B cell (primary cell): ENCODE data around the gene ANXA1. TPM values are rescaled to one million over a fixed set of nuclear protein-coding genes. Genes with fewer than 3 reads are reported as not detected.

Source experiments
- ATAC-seq: fragments of 200-7000 bp; cut with Tn5 transposase; one replicate; pipeline ENCODE4 v1.10.0; 2021; ENCODE audit warnings: low read depth, mild to moderate bottlenecking, moderate number of reproducible peaks, moderate library complexity
- CTCF ChIA-PET: fragments of 350-600 bp; sonication (Branson Sonifier 250); formaldehyde crosslinking; loops from one replicate; lab custom pipeline; 2021; ENCODE audit warnings: antibody characterized with exemption, inconsistent platforms; lab: Charles Lee
- POLR2A ChIA-PET: fragments of 350-600 bp; sonication (Branson Sonifier 250); formaldehyde crosslinking; loops from one replicate; lab custom pipeline; 2021; ENCODE audit warnings: antibody characterized with exemption; lab: Charles Lee
- DNase-seq: peaks from one replicate; pipeline ENCODE4 v3.0.0; 2013
- H2AFZ ChIP-seq: 2 replicates; pipeline ENCODE4 v1.6.1; 2012; ENCODE audit warnings: mild to moderate bottlenecking, low read depth, low read length; ENCODE audit not compliant: insufficient read depth, poor library complexity, severe bottlenecking
- H3K27ac ChIP-seq, 2 donors: 1 replicate in 1 of 2; 2 replicates in 1 of 2; pipeline ENCODE4 v1.5.1; 2012 to 2013; ENCODE audit warnings: low read length in 2 of 2, mild to moderate bottlenecking in 2 of 2, moderate library complexity in 1 of 2
- H3K27me3 ChIP-seq, 4 experiments: fragments of 200-600 bp in 1 of 4; sonication (generic) in 1 of 4; replicated peaks in 1 of 4; 1 replicate in 2 of 4; 2 replicates in 2 of 4; pipeline versions ENCODE4 v1.6.1 to v1.7.0; 2013 to 2016; ENCODE audit warnings: low read length in 3 of 4, mild to moderate bottlenecking in 2 of 4, mixed read lengths in 1 of 4, moderate library complexity in 1 of 4; ENCODE audit not compliant: insufficient read depth in 4 of 4, control insufficient read depth in 3 of 4; ENCODE audit errors: control extremely low read depth in 1 of 4
- H3K36me3 ChIP-seq, 2 experiments: replicated peaks in 1 of 2; 1 replicate in 1 of 2; 2 replicates in 1 of 2; pipeline versions ENCODE4 v1.6.1 to v1.7.1; 2013; ENCODE audit warnings: low read length in 1 of 2; ENCODE audit not compliant: insufficient read depth in 2 of 2, control insufficient read depth in 1 of 2; ENCODE audit errors: control extremely low read depth in 1 of 2, extremely low read depth in 1 of 2
- H3K4me1 ChIP-seq, 2 donors: fragments of 200-600 bp in 1 of 2; sonication (generic) in 1 of 2; 1 replicate in 1 of 2; 2 replicates in 1 of 2; pipeline versions ENCODE4 v1.5.1 to v1.6.1; 2013 to 2017; ENCODE audit warnings: low read length in 2 of 2; ENCODE audit not compliant: control insufficient read depth in 2 of 2, insufficient read depth in 2 of 2
- H3K4me2 ChIP-seq: replicated peaks from 2 replicates; pipeline ENCODE3; 2012; ENCODE audit warnings: mild to moderate bottlenecking, low read depth, low read length; ENCODE audit not compliant: poor library complexity, severe bottlenecking
- H3K4me3 ChIP-seq, 5 experiments: fragments of 200-600 bp in 1 of 5; sonication (generic) in 1 of 5; 1 replicate in 3 of 5; 2 replicates in 2 of 5; pipeline versions ENCODE4 v1.5.1 to v1.7.0; 2011 to 2016; ENCODE audit warnings: low read length in 4 of 5, mild to moderate bottlenecking in 4 of 5, low read depth in 2 of 5, control low read depth in 1 of 5, moderate library complexity in 1 of 5; ENCODE audit not compliant: insufficient read depth in 1 of 5; ENCODE audit errors: control extremely low read depth in 1 of 5, extremely low read depth in 1 of 5
- H3K79me2 ChIP-seq: fragments of 200-600 bp; sonication (generic); one replicate; pipeline ENCODE4 v1.6.0; 2016; ENCODE audit warnings: low read length; ENCODE audit not compliant: control insufficient read depth, insufficient read depth
- H3K9ac ChIP-seq: fragments of 200-600 bp; sonication (generic); 2 replicates; pipeline ENCODE4 v1.6.1; 2017; ENCODE audit warnings: mild to moderate bottlenecking, low read length, moderate library complexity
- H3K9me3 ChIP-seq, 3 donors: one replicate each; pipeline versions ENCODE4 v1.6.1 to v1.7.1; 2013; ENCODE audit warnings: low read length in 2 of 3; ENCODE audit not compliant: control insufficient read depth in 2 of 3, insufficient read depth in 1 of 3; ENCODE audit errors: control extremely low read depth in 1 of 3
- H4K20me1 ChIP-seq: 2 replicates; pipeline ENCODE4 v1.6.0; 2012; ENCODE audit warnings: mild to moderate bottlenecking, low read length; ENCODE audit not compliant: insufficient read depth, control insufficient read depth, poor library complexity, severe bottlenecking
- H3K27ac Mint-ChIP-seq: one replicate; pipeline ENCODE4 v1.8.0; 2021; ENCODE audit warnings: mixed read lengths
- H3K27me3 Mint-ChIP-seq: one replicate; pipeline ENCODE4 v1.8.0; 2021; ENCODE audit warnings: mixed read lengths
- H3K4me1 Mint-ChIP-seq: one replicate; pipeline ENCODE4 v1.8.0; 2021; ENCODE audit warnings: mixed read lengths
- H3K4me3 Mint-ChIP-seq: one replicate; pipeline ENCODE4 v1.8.0; 2021; ENCODE audit warnings: mixed read lengths
- H3K9me3 Mint-ChIP-seq: one replicate; pipeline ENCODE4 v1.8.0; 2022; ENCODE audit warnings: mixed read lengths; ENCODE audit not compliant: insufficient read depth
- CTCF ChIP-seq: fragments of 200-600 bp; IDR thresholded peaks from one replicate; pipeline ENCODE4 v1.8.0; 2022; ENCODE audit warnings: antibody characterized with exemption, mild to moderate bottlenecking
- EZH2 ChIP-seq: IDR thresholded peaks from 2 replicates; pipeline ENCODE4 v1.6.1; 2012; ENCODE audit warnings: borderline replicate concordance, low read depth, mild to moderate bottlenecking, moderate library complexity, low read length; ENCODE audit not compliant: insufficient read depth, poor library complexity, severe bottlenecking
- WGBS: methylation state at CpG from one replicate; pipeline ENCODE4 v1.1.5; 2013; ENCODE audit warnings: missing lambda C conversion rate; ENCODE audit not compliant: insufficient coverage; 5-methylcytosine and 5-hydroxymethylcytosine counted together
- intact Hi-C: fragments of 100-400 bp; cut with micrococcal nuclease; formaldehyde crosslinking; loops from one replicate; pipeline ENCODE4 v1.10.0; 2022
- polyA plus RNA-seq: library from polyadenylated mRNA; depleted of rRNA; stranded (reverse); fragments of >200 nt; gene quantifications from 2 replicates; pipeline ENCODE4 v1.2.3, GENCODE V29; 2012
- total RNA-seq, 2 donors: library from RNA; stranded (reverse); fragments of 120-200 nt in 1 of 2; gene quantifications; 1 replicate in 1 of 2; 2 replicates in 1 of 2; pipeline versions ENCODE4 v1.2.3 to v1.2.4, GENCODE V29; 2013 to 2022

Gene ANXA1
- total and polyA plus RNA-seq, 2 donors (not counting 1 experiment from before 2014, with no cell fraction given), result 0.99 to 15.4 TPM

- ATAC-seq (no peak), DNase-seq (no peak)
- Histone ChIP-seq H3K9ac (no peak overlapping the region), H3K27me3 (no peaks in the 10 kb centered on the region), H3K27ac (no peak overlapping the region), H3K4me3 (no peak overlapping the region), H3K4me1 (peaks cover 4 to 10% of the 10 kb centered on the region in 2 donors), H4K20me1 (no peaks in the 10 kb centered on the region), H3K36me3 (no peaks in the 10 kb centered on the region), H3K9me3 (no peaks in the 10 kb centered on the region), H3K4me2 (no peak overlapping the region), H2AFZ (no peak overlapping the region), H3K79me2 (no peaks in the 10 kb centered on the region)
- ChIA-PET POLR2A (no interaction called here), CTCF (no interaction called here)
- Mint-ChIP-seq H3K27me3 (peaks cover 5% of the 10 kb centered on the region), H3K4me1 (peaks cover 15% of the 10 kb centered on the region), H3K9me3 (no peaks in the 10 kb centered on the region), H3K27ac (peak overlapping the region; percentile 12), H3K4me3 (peak overlapping the region; percentile 20)
- TF ChIP-seq EZH2, result no peak
- intact Hi-C loops, result no loop called here
- no CpG with 5 or more reads among the region's 4 CpGs for WGBS
Measured at GRCh38 chr9:73149371-73150067, 2.1 kb upstream of the ANXA1 start.

- Mint-ChIP-seq H3K9me3 (no peaks in the 10 kb centered on the region), H3K4me1 (peaks cover 14% of the 10 kb centered on the region), H3K27me3 (peaks cover 5% of the 10 kb centered on the region), H3K27ac (no peak overlapping the region), H3K4me3 (no peak overlapping the region)
- Histone ChIP-seq H4K20me1 (no peaks in the 10 kb centered on the region), H3K4me1 (peaks cover 4 to 9% of the 10 kb centered on the region in 2 donors), H3K4me3 (peak overlapping the region in 1 of 5 experiments; percentile 55), H2AFZ (no peak overlapping the region), H3K4me2 (no peak overlapping the region), H3K9ac (no peak overlapping the region), H3K79me2 (no peaks in the 10 kb centered on the region), H3K27me3 (peaks cover 0 to 3% (median 0%) of the 10 kb centered on the region in 4 experiments), H3K36me3 (no peaks in the 10 kb centered on the region), H3K9me3 (no peaks in the 10 kb centered on the region), H3K27ac (no peak overlapping the region)
- intact Hi-C loops, result no loop called here
- ChIA-PET POLR2A (no interaction called here), CTCF (interaction anchor here (1.2 kb wide), 1 partner anchor 45 kb away, joined by 4 read pairs; no protein-coding TSS in a partner anchor)
- ATAC-seq (no peak), DNase-seq (no peak)
- no peak for TF ChIP-seq CTCF
- TF ChIP-seq EZH2, result no peak
Measured at GRCh38 chr9:73152543-73152844, 829 bp downstream of the ANXA1 start.
